Thyroid gland (tissue), 4 donors: ENCODE measurements around the gene TPH2.

ENCODE experiments used
- POLR2A ChIP-seq, 2 donors: fragments of 450-650 bp; IDR thresholded peaks; one replicate each; pipeline ENCODE4 v1.6.1; 2017; ENCODE audit warnings: antibody characterized with exemption in 2 of 2, mild to moderate bottlenecking in 2 of 2, moderate library complexity in 1 of 2
- TF ChIP-seq, protein P1 (sequence below), 6 experiments: fragments of 200-600 bp in 3 of 6; fragments of 450-650 bp in 3 of 6; sonication (generic) in 3 of 6; IDR thresholded peaks; one replicate each; pipeline ENCODE4 v1.5.1; 2016 to 2019; ENCODE audit warnings: antibody characterized with exemption in 6 of 6, mild to moderate bottlenecking in 2 of 6, inconsistent platforms in 1 of 6, moderate library complexity in 1 of 6

DNA sequence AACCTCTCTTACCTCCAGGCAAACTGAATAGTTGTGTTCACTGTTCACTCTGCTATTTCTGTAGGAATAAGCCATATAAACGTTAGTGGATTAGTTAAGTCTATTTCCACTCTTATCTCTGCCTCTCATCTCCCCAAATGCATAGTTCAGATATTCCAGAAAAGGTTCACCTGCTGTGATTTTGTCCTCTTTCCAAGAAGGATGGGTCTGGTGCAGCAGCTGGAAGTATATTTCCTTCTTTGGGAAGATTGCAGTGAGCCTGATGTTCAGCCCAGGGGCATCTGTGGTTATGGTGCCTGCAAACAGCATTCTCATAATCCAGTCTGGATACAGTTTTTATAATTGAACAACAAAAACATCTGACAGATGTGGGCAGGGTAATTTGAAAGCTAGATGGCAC, 97.7 kb downstream of the TPH2 start:
- TF ChIP-seq, protein P1, sequence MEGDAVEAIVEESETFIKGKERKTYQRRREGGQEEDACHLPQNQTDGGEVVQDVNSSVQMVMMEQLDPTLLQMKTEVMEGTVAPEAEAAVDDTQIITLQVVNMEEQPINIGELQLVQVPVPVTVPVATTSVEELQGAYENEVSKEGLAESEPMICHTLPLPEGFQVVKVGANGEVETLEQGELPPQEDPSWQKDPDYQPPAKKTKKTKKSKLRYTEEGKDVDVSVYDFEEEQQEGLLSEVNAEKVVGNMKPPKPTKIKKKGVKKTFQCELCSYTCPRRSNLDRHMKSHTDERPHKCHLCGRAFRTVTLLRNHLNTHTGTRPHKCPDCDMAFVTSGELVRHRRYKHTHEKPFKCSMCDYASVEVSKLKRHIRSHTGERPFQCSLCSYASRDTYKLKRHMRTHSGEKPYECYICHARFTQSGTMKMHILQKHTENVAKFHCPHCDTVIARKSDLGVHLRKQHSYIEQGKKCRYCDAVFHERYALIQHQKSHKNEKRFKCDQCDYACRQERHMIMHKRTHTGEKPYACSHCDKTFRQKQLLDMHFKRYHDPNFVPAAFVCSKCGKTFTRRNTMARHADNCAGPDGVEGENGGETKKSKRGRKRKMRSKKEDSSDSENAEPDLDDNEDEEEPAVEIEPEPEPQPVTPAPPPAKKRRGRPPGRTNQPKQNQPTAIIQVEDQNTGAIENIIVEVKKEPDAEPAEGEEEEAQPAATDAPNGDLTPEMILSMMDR (IDR thresholded peaks at IDR 0.05): no peak
- no peak for TF ChIP-seq POLR2A (IDR thresholded peaks at IDR 0.05)
